ENCODE data around the gene DBN1.
"Not testable (repeated sequence)": the region's sequence is repeated elsewhere in the genome, so short reads cannot be mapped to it uniquely, and the experiment has no call there.

The DBN1 gene

DNA sequence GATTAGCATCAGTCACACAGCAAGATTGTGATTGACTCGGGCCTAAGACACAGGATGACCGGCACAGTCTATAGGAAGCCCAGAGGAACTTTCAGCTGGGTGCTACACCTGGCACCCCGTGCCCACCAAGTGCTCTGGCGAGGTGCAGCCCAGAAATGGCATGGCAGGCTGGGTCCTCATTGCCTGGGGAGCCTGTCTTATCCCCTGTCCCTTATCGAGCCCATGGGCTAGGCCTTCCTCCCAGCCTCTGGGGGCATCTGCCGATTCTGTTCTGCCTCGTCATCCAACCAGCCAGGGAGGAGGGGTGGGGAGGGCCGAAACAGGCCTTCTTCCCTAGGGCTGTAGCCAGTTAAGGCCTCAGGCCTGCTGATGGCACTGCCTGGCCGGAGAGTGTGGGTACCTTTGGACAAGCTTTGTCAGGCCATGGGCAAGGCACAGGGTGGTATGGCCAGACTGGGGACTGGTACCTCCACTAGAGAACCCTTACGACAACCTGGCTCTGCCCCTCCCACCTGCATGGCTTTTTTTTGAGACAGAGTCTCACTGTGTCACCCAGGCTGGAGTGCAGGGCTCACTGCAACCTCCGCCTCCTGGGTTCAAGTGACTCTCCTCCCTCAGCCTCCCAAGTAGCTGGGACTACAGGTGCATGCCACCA, 45.4 kb downstream of the DBN1 start:
- Mint-ChIP-seq H3K4me1 (peaks cover 64% of the 10 kb centered on the region), H3K27me3 (no peaks in the 10 kb centered on the region), H3K9me3 (no peaks in the 10 kb centered on the region), H3K4me3 (peak overlapping the region; percentile 92), H3K36me3 (peaks cover 53% of the 10 kb centered on the region), H3K27ac (peak overlapping the region; percentile 95)
- peak; percentile 45 for DNase-seq
- CTCF ChIA-PET = interaction anchor here (1.7 to 14.5 kb wide), 3 partner anchors 18 to 27 kb away, joined by 7 to 172 read pairs (median 89); partner anchors contain the start of genes F12 and PFN3

GRCh38 chr5:177427211-177427822, 46.1 kb downstream of the DBN1 start:
- peaks cover 60% of the 10 kb centered on the region for H3K4me1 Mint-ChIP-seq
- no peaks in the 10 kb centered on the region for H3K27me3 Mint-ChIP-seq
- CTCF ChIA-PET = interaction anchor here (1.6 to 14.5 kb wide), 3 partner anchors 22 to 117 kb away, joined by 5 to 172 read pairs (median 89); partner anchors contain the start of genes F12 and PFN3
- H3K27ac Mint-ChIP-seq = peak overlapping the region; percentile 95
- H3K36me3 Mint-ChIP-seq = peaks cover 48% of the 10 kb centered on the region
- H3K9me3 Mint-ChIP-seq = no peaks in the 10 kb centered on the region
- peak overlapping the region; percentile 92 for H3K4me3 Mint-ChIP-seq
- DNase-seq = peak; percentile 33

DNA sequence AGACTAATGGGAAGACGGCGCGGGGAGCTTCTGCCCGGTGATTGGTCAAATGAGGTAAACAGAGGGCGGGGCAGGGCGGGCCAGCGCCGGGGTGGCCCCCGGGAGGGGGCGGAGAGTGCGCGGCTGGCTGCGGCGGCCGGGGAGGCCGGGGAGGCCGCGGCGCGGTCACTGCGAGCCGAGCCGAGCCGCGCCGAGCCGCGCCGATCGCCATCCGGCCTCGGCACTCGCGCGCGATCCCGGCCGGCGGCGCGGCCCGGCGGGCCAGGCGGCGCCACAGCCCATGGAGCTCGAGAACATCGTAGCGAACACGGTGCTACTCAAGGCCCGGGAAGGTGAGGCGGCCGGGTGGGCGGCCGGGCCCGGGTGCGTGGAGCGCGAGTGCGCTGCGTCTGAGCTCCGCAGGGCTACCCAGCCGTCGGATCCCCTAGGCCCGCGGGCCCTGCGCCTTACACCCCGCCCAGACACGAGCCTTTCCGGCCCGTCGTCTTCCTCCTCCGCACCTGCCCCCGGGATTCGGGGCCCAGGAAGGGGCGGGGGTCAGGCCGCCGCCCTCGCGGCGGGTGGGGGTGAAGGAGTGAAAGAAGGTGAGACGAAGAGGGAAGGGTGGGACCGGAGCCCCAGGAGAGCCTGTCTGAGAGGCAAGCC, 46.7 kb downstream of the DBN1 start, which contains the start of gene GRK6:
GRK6 (plus strand) TSS at position 111 of the 645 bp plus-strand sequence; CDS start at position 281, 170 bp downstream.
- H3K4me1 Mint-ChIP-seq = peaks cover 56% of the 10 kb centered on the region
- peak; percentile 87 for DNase-seq

GRCh38 chr5:177425801-177426565, 47.5 kb downstream of the DBN1 start:
- peak; percentile 100 for DNase-seq
- Mint-ChIP-seq H3K9me3 (peaks cover 4% of the 10 kb centered on the region), H3K36me3 (peaks cover 36% of the 10 kb centered on the region), H3K4me1 (peaks cover 50% of the 10 kb centered on the region), H3K27me3 (no peaks in the 10 kb centered on the region), H3K4me3 (peak overlapping the region; percentile 86), H3K27ac (peak overlapping the region; percentile 97)
- CTCF ChIA-PET = interaction anchor here (0.7 to 14.5 kb wide), 8 partner anchors 18 to 116 kb away, joined by 3 to 172 read pairs (median 4); partner anchors contain the start of genes F12 and PFN3

More for the DNA sequence above, 46.7 kb downstream of the DBN1 start, which contains the start of gene GRK6:
- H3K27ac Mint-ChIP-seq = peak within 1 kb of the TSS; percentile 97
- H3K9me3 Mint-ChIP-seq = peaks cover 4% of the 10 kb centered on the region
- H3K4me3 Mint-ChIP-seq = peak within 1 kb of the TSS; percentile 92
- peaks cover 42% of the 10 kb centered on the region for H3K36me3 Mint-ChIP-seq
- CTCF ChIA-PET = interaction anchor here (0.7 to 14.5 kb wide), 7 partner anchors 17 to 117 kb away, joined by 3 to 172 read pairs (median 5); partner anchors contain the start of genes F12 and PFN3
- H3K27me3 Mint-ChIP-seq = no peaks in the 10 kb centered on the region

DNA sequence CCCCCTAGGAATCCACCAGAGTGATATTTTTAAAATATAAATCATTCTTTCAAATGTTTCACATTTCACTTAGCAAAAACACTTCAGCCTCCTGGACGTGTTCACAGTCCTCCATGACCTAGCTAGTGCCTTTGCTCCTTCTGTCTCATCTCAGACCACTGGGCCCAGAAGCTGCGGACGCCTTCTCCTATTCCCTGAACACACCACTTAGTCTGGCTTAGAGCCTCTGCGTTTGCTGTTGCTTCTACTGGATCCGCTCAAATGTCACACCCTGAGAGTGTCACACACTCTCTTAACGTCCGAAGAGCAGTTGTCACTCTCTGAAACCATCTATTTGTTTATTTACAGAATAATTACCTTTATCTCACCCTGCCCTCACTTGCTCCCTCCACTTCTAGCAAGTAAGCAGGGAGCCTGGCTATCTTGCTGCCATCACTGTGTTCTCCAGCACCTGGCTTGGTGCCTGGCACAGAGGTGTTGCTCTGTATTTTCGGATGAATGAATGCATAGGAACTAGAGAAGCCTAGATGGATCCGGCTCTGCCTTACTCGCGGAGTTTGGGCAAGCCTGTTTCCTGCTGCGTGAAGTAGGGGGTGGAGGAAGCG, 48.1 kb downstream of the DBN1 start:
- peaks cover 4% of the 10 kb centered on the region for H3K9me3 Mint-ChIP-seq
- H3K36me3 Mint-ChIP-seq = peaks cover 30% of the 10 kb centered on the region
- CTCF ChIA-PET = interaction anchor here (0.7 to 14.5 kb wide), 4 partner anchors 20 to 36 kb away, joined by 3 to 172 read pairs (median 46); partner anchors contain the start of genes F12 and PFN3
- H3K27me3 Mint-ChIP-seq = no peaks in the 10 kb centered on the region
- H3K4me1 Mint-ChIP-seq = peaks cover 44% of the 10 kb centered on the region
- peak overlapping the region; percentile 97 for H3K27ac Mint-ChIP-seq
- peak overlapping the region; percentile 86 for H3K4me3 Mint-ChIP-seq
- no peak for DNase-seq

GRCh38 chr5:177423671-177424070, 49.8 kb downstream of the DBN1 start:
- CTCF ChIA-PET = interaction anchor here (1.2 to 14.5 kb wide), 4 partner anchors 8 to 33 kb away, joined by 3 to 172 read pairs (median 46); partner anchors contain the start of genes F12 and PFN3
- DNase-seq = no peak
- Mint-ChIP-seq H3K27me3 (peaks cover 6% of the 10 kb centered on the region), H3K4me3 (no peak overlapping the region), H3K4me1 (peaks cover 27% of the 10 kb centered on the region), H3K9me3 (peaks cover 4% of the 10 kb centered on the region), H3K36me3 (peaks cover 16% of the 10 kb centered on the region), H3K27ac (no peak overlapping the region)

- CTCF ChIA-PET = interaction anchor here (1.4 to 14.5 kb wide), 2 partner anchors 16 to 34 kb away, joined by 3 to 172 read pairs; partner anchors contain the start of genes F12 and PFN3
- H3K27me3 Mint-ChIP-seq = peaks cover 13% of the 10 kb centered on the region
- H3K36me3 Mint-ChIP-seq = no peaks in the 10 kb centered on the region
- peaks cover 4% of the 10 kb centered on the region for H3K9me3 Mint-ChIP-seq
- H3K4me1 Mint-ChIP-seq = peaks cover 20% of the 10 kb centered on the region
- H3K27ac Mint-ChIP-seq = no peak overlapping the region
- no peak for DNase-seq
- H3K4me3 Mint-ChIP-seq = no peak overlapping the region
Measured at GRCh38 chr5:177421062-177421798, 52.2 kb downstream of the DBN1 start.

GRCh38 chr5:177420472-177420871, 53.0 kb downstream of the DBN1 start:
- H3K4me3 Mint-ChIP-seq, H3K27ac Mint-ChIP-seq, DNase-seq, H3K9me3 Mint-ChIP-seq, H3K36me3 Mint-ChIP-seq: not testable (repeated sequence)
- CTCF ChIA-PET = interaction anchor here (2.3 kb wide), 1 partner anchor 16 kb away, joined by 8 read pairs; no protein-coding TSS in a partner anchor
- Mint-ChIP-seq H3K27me3 (peaks cover 17% of the 10 kb centered on the region), H3K4me1 (peaks cover 17% of the 10 kb centered on the region)

GRCh38 chr5:177419046-177419445, 54.4 kb downstream of the DBN1 start:
- H3K36me3 Mint-ChIP-seq = no peaks in the 10 kb centered on the region
- no peak overlapping the region for H3K27ac Mint-ChIP-seq
- peaks cover 12% of the 10 kb centered on the region for H3K4me1 Mint-ChIP-seq
- H3K4me3 Mint-ChIP-seq = no peak overlapping the region
- H3K27me3 Mint-ChIP-seq = peaks cover 20% of the 10 kb centered on the region
- CTCF ChIA-PET = interaction anchor here (0.6 to 2.3 kb wide), 4 partner anchors 11 to 26 kb away, joined by 3 to 8 read pairs (median 3); no protein-coding TSS in a partner anchor
- peaks cover 4% of the 10 kb centered on the region for H3K9me3 Mint-ChIP-seq
- no peak for DNase-seq

DNA sequence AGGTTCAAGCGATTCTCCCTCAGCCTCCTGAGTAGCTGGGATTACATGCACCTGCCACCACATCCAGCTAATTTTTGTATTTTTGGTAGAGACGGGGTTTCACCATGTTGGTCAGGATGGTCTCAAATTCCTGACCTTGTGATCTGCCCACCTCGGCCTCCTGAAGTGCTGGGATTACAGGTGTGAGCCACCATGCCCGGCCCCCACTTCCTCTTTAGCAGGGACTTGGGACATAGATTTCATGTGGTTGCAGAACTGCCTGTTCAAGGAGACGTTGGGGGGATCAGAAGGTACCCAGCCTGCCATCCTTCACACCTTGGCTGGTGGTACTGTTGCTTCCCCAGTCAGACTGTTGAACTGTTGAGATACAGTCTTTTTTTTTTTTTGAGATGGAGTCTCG, 56.4 kb downstream of the DBN1 start:
- H3K4me3 Mint-ChIP-seq, H3K9me3 Mint-ChIP-seq, DNase-seq, H3K36me3 Mint-ChIP-seq, H3K27ac Mint-ChIP-seq: not testable (repeated sequence)
- H3K27me3 Mint-ChIP-seq = peaks cover 26% of the 10 kb centered on the region
- CTCF ChIA-PET = interaction anchor here (1.6 to 1.7 kb wide), 2 partner anchors 12 to 14 kb away, joined by 5 read pairs; no protein-coding TSS in a partner anchor
- H3K4me1 Mint-ChIP-seq = peaks cover 22% of the 10 kb centered on the region

- CTCF ChIA-PET = interaction anchor here (1.1 to 2.0 kb wide), 3 partner anchors 10 to 42 kb away, joined by 3 to 13 read pairs (median 6); no protein-coding TSS in a partner anchor
- Mint-ChIP-seq H3K27me3 (peaks cover 28% of the 10 kb centered on the region), H3K36me3 (no peaks in the 10 kb centered on the region), H3K27ac (no peak overlapping the region), H3K9me3 (no peaks in the 10 kb centered on the region), H3K4me1 (peaks cover 37% of the 10 kb centered on the region), H3K4me3 (no peak overlapping the region)
- DNase-seq = no peak
Measured at GRCh38 chr5:177414481-177414880, 59.0 kb downstream of the DBN1 start.

GRCh38 chr5:177412603-177413233, 60.7 kb downstream of the DBN1 start:
- Mint-ChIP-seq H3K4me3 (no peak overlapping the region), H3K9me3 (no peaks in the 10 kb centered on the region), H3K27ac (peak overlapping the region; percentile 50), H3K4me1 (peaks cover 37% of the 10 kb centered on the region), H3K36me3 (no peaks in the 10 kb centered on the region), H3K27me3 (peaks cover 40% of the 10 kb centered on the region)
- CTCF ChIA-PET = interaction anchor here (1.0 to 2.1 kb wide), 4 partner anchors 9 to 42 kb away, joined by 4 to 6 read pairs (median 4); no protein-coding TSS in a partner anchor
- no peak for DNase-seq

Data from activated naive CD4-positive, alpha-beta T cell treated with anti-CD3 and anti-CD28 coated beads, Interleukin-2, amount 10 ng/mL, durations not matched to agents 7 days and 5 days (primary cell).